Caco-2 (cell line): ENCODE measurements around the gene MLC1. TPM values are rescaled to one million over a fixed set of nuclear protein-coding genes. Genes with fewer than 3 reads are reported as not detected.

Experiments
- BruUV-seq: library from RNA; stranded (reverse); fragments of 400-500 nt; replicated peaks from 2 replicates; lab custom pipeline; 2021; lab: Mats Ljungman, UMichigan
- CTCF ChIA-PET: fragments of 300-600 bp; sonication (Branson Sonifier 250); formaldehyde crosslinking; loops from one replicate; lab custom pipeline; 2022; ENCODE audit warnings: antibody characterized with exemption; lab: Charles Lee
- POLR2A ChIA-PET: fragments of 300-600 bp; sonication (Branson Sonifier 250); formaldehyde crosslinking; loops from one replicate; lab custom pipeline; 2022; ENCODE audit warnings: antibody characterized with exemption; lab: Charles Lee
- DNase-seq, 2 experiments: peaks; one replicate each; pipeline versions ENCODE4 v3.0.0 to v3.0.0-alpha.2; 2020 to 2022
- H3K27me3 ChIP-seq: replicated peaks from 2 replicates; pipeline ENCODE4 v1.6.0; 2011; ENCODE audit warnings: low read length; ENCODE audit not compliant: control insufficient read depth, insufficient read depth
- H3K36me3 ChIP-seq: 2 replicates; pipeline ENCODE4 v1.5.1; 2011; ENCODE audit warnings: low read length; ENCODE audit not compliant: control insufficient read depth, insufficient read depth
- H3K4me1 ChIP-seq: fragments of 250-450 bp; sonication (Bioruptor Pico); 2 replicates; pipeline ENCODE4 v1.5.1; 2020; ENCODE audit warnings: mild to moderate bottlenecking
- H3K4me3 ChIP-seq: 2 replicates; pipeline ENCODE4 v1.5.1; 2011; ENCODE audit warnings: low read depth, mild to moderate bottlenecking, control low read depth, low read length
- H3K9me3 ChIP-seq: fragments of 250-450 bp; sonication (Bioruptor Pico); 2 replicates; pipeline ENCODE4 v1.5.1; 2020; ENCODE audit warnings: mild to moderate bottlenecking, moderate library complexity
- H3K27ac Mint-ChIP-seq: one replicate; pipeline ENCODE4 v1.8.0; 2022; ENCODE audit warnings: mixed read lengths; ENCODE audit not compliant: unreplicated experiment
- H3K27me3 Mint-ChIP-seq: one replicate; pipeline ENCODE4 v1.8.0; 2022; ENCODE audit warnings: mixed read lengths; ENCODE audit not compliant: insufficient read depth, unreplicated experiment
- H3K36me3 Mint-ChIP-seq: one replicate; pipeline ENCODE4 v1.8.0; 2022; ENCODE audit warnings: mild to moderate bottlenecking, mixed read lengths; ENCODE audit not compliant: insufficient read depth, unreplicated experiment
- H3K4me1 Mint-ChIP-seq: one replicate; pipeline ENCODE4 v1.8.0; 2022; ENCODE audit warnings: low read depth, mixed read lengths; ENCODE audit not compliant: unreplicated experiment
- H3K4me3 Mint-ChIP-seq: one replicate; pipeline ENCODE4 v1.8.0; 2022; ENCODE audit warnings: mild to moderate bottlenecking, moderate library complexity, mixed read lengths; ENCODE audit not compliant: unreplicated experiment
- H3K9me3 Mint-ChIP-seq: one replicate; pipeline ENCODE4 v1.8.0; 2022; ENCODE audit warnings: mixed read lengths; ENCODE audit not compliant: unreplicated experiment
- CTCF ChIP-seq, 2 experiments: fragments of 200-600 bp in 1 of 2; IDR thresholded peaks; 1 replicate in 1 of 2; 2 replicates in 1 of 2; pipeline versions ENCODE4 v1.5.1 to v1.8.0; 2011 to 2022; ENCODE audit warnings: antibody characterized with exemption in 1 of 2, control low read depth in 1 of 2, inconsistent platforms in 1 of 2, low read depth in 1 of 2, low read length in 1 of 2, mild to moderate bottlenecking in 1 of 2, moderate library complexity in 1 of 2; ENCODE audit not compliant: insufficient read depth in 1 of 2, severe bottlenecking in 1 of 2, unreplicated experiment in 1 of 2
- intact Hi-C: fragments of 100-400 bp; cut with micrococcal nuclease; formaldehyde crosslinking; loops from one replicate; pipeline ENCODE4 v1.10.0; 2022; ENCODE audit not compliant: unreplicated experiment
- total RNA-seq: library from RNA; stranded (reverse); gene quantifications from 2 replicates; pipeline ENCODE4 v1.2.3, GENCODE V29; 2022

Gene MLC1
- total RNA-seq, 1 experiment from 2014 or later: 0.14 TPM

GRCh38 chr22:50098052-50098451, 12.8 kb upstream of the MLC1 start:
- Histone ChIP-seq H3K36me3 (no peaks in the 10 kb centered on the region), H3K9me3 (no peaks in the 10 kb centered on the region), H3K27me3 (no peaks in the 10 kb centered on the region), H3K4me3 (no peak overlapping the region), H3K4me1 (no peaks in the 10 kb centered on the region)
- CTCF ChIA-PET: no interaction called here
- no peaks in the 10 kb centered on the region for H3K36me3 Mint-ChIP-seq
- H3K4me1 Mint-ChIP-seq: peaks cover 3% of the 10 kb centered on the region
- no peaks in the 10 kb centered on the region for H3K9me3 Mint-ChIP-seq
- intact Hi-C loops: no loop called here
- no peak overlapping the region for H3K4me3 Mint-ChIP-seq
- no peak for DNase-seq
- H3K27ac Mint-ChIP-seq: no peak overlapping the region
- POLR2A ChIA-PET: no interaction called here
- BruUV-seq: no TSS peak
- H3K27me3 Mint-ChIP-seq: peaks cover 4% of the 10 kb centered on the region
- no peak for TF ChIP-seq CTCF (IDR thresholded peaks at IDR 0.05; ENCODE audit: insufficient read depth in 1 of 2, low read depth in 1 of 2, low read length in 1 of 2, severe bottlenecking in 1 of 2, unreplicated experiment in 1 of 2)

- Histone ChIP-seq H3K27me3 (no peaks in the 10 kb centered on the region), H3K9me3 (no peaks in the 10 kb centered on the region; the same call in 1 of the 2 replicates), H3K4me1 (peaks cover 4% of the 10 kb centered on the region; the same call in 1 of the 2 replicates), H3K36me3 (no peaks in the 10 kb centered on the region), H3K4me3 (no peak overlapping the region)
- BruUV-seq: no TSS peak
- no peak for DNase-seq
- Mint-ChIP-seq H3K9me3 (peaks cover 13% of the 10 kb centered on the region), H3K4me3 (no peak overlapping the region), H3K27me3 (peaks cover 4% of the 10 kb centered on the region), H3K27ac (peak overlapping the region; percentile 30), H3K4me1 (peaks cover 9% of the 10 kb centered on the region), H3K36me3 (peaks cover 4% of the 10 kb centered on the region)
- POLR2A ChIA-PET: no interaction called here
- intact Hi-C loops: no loop called here
- no peak for TF ChIP-seq CTCF (IDR thresholded peaks at IDR 0.05; ENCODE audit: insufficient read depth in 1 of 2, low read depth in 1 of 2, low read length in 1 of 2, severe bottlenecking in 1 of 2, unreplicated experiment in 1 of 2)
- CTCF ChIA-PET: no interaction called here
These were observed 7.1 kb upstream of the MLC1 start for GRCh38 chr22:50092342-50092741.

- Histone ChIP-seq H3K9me3 (no peaks in the 10 kb centered on the region; the same call in 1 of the 2 replicates), H3K27me3 (no peaks in the 10 kb centered on the region), H3K36me3 (no peaks in the 10 kb centered on the region), H3K4me1 (peaks cover 4% of the 10 kb centered on the region; the same call in 1 of the 2 replicates), H3K4me3 (no peak overlapping the region)
- H3K27ac Mint-ChIP-seq: no peak overlapping the region
- no TSS peak for BruUV-seq
- intact Hi-C loops: no loop called here
- H3K36me3 Mint-ChIP-seq: peaks cover 4% of the 10 kb centered on the region
- H3K4me1 Mint-ChIP-seq: peaks cover 9% of the 10 kb centered on the region
- no peak overlapping the region for H3K4me3 Mint-ChIP-seq
- ChIA-PET POLR2A (no interaction called here), CTCF (no interaction called here)
- DNase-seq: no peak
- no peak for TF ChIP-seq CTCF (IDR thresholded peaks at IDR 0.05; ENCODE audit: insufficient read depth in 1 of 2, low read depth in 1 of 2, low read length in 1 of 2, severe bottlenecking in 1 of 2, unreplicated experiment in 1 of 2)
- peaks cover 23% of the 10 kb centered on the region for H3K9me3 Mint-ChIP-seq
- H3K27me3 Mint-ChIP-seq: peaks cover 4% of the 10 kb centered on the region
These were observed 6.0 kb upstream of the MLC1 start for GRCh38 chr22:50091092-50091768.
